B cell (primary cell): ENCODE results near the gene ATXN1. TPM values are rescaled to one million over a fixed set of nuclear protein-coding genes. Genes with fewer than 3 reads are reported as not detected.

Source experiments
- ATAC-seq: fragments of 200-7000 bp; cut with Tn5 transposase; one replicate; pipeline ENCODE4 v1.10.0; 2021; ENCODE audit warnings: low read depth, mild to moderate bottlenecking, moderate number of reproducible peaks, moderate library complexity
- CTCF ChIA-PET: fragments of 350-600 bp; sonication (Branson Sonifier 250); formaldehyde crosslinking; loops from one replicate; lab custom pipeline; 2021; ENCODE audit warnings: antibody characterized with exemption, inconsistent platforms; lab: Charles Lee
- POLR2A ChIA-PET: fragments of 350-600 bp; sonication (Branson Sonifier 250); formaldehyde crosslinking; loops from one replicate; lab custom pipeline; 2021; ENCODE audit warnings: antibody characterized with exemption; lab: Charles Lee
- DNase-seq: peaks from one replicate; pipeline ENCODE4 v3.0.0; 2013
- H2AFZ ChIP-seq: 2 replicates; pipeline ENCODE4 v1.6.1; 2012; ENCODE audit warnings: mild to moderate bottlenecking, low read depth, low read length; ENCODE audit not compliant: insufficient read depth, poor library complexity, severe bottlenecking
- H3K27ac ChIP-seq, 2 donors: 1 replicate in 1 of 2; 2 replicates in 1 of 2; pipeline ENCODE4 v1.5.1; 2012 to 2013; ENCODE audit warnings: low read length in 2 of 2, mild to moderate bottlenecking in 2 of 2, moderate library complexity in 1 of 2
- H3K27me3 ChIP-seq, 4 experiments: fragments of 200-600 bp in 1 of 4; sonication (generic) in 1 of 4; replicated peaks in 1 of 4; 1 replicate in 2 of 4; 2 replicates in 2 of 4; pipeline versions ENCODE4 v1.6.1 to v1.7.0; 2013 to 2016; ENCODE audit warnings: low read length in 3 of 4, mild to moderate bottlenecking in 2 of 4, mixed read lengths in 1 of 4, moderate library complexity in 1 of 4; ENCODE audit not compliant: insufficient read depth in 4 of 4, control insufficient read depth in 3 of 4; ENCODE audit errors: control extremely low read depth in 1 of 4
- H3K36me3 ChIP-seq, 2 experiments: replicated peaks in 1 of 2; 1 replicate in 1 of 2; 2 replicates in 1 of 2; pipeline versions ENCODE4 v1.6.1 to v1.7.1; 2013; ENCODE audit warnings: low read length in 1 of 2; ENCODE audit not compliant: insufficient read depth in 2 of 2, control insufficient read depth in 1 of 2; ENCODE audit errors: control extremely low read depth in 1 of 2, extremely low read depth in 1 of 2
- H3K4me1 ChIP-seq, 2 donors: fragments of 200-600 bp in 1 of 2; sonication (generic) in 1 of 2; 1 replicate in 1 of 2; 2 replicates in 1 of 2; pipeline versions ENCODE4 v1.5.1 to v1.6.1; 2013 to 2017; ENCODE audit warnings: low read length in 2 of 2; ENCODE audit not compliant: control insufficient read depth in 2 of 2, insufficient read depth in 2 of 2
- H3K4me2 ChIP-seq: replicated peaks from 2 replicates; pipeline ENCODE3; 2012; ENCODE audit warnings: mild to moderate bottlenecking, low read depth, low read length; ENCODE audit not compliant: poor library complexity, severe bottlenecking
- H3K4me3 ChIP-seq, 5 experiments: fragments of 200-600 bp in 1 of 5; sonication (generic) in 1 of 5; 1 replicate in 3 of 5; 2 replicates in 2 of 5; pipeline versions ENCODE4 v1.5.1 to v1.7.0; 2011 to 2016; ENCODE audit warnings: low read length in 4 of 5, mild to moderate bottlenecking in 4 of 5, low read depth in 2 of 5, control low read depth in 1 of 5, moderate library complexity in 1 of 5; ENCODE audit not compliant: insufficient read depth in 1 of 5; ENCODE audit errors: control extremely low read depth in 1 of 5, extremely low read depth in 1 of 5
- H3K79me2 ChIP-seq: fragments of 200-600 bp; sonication (generic); one replicate; pipeline ENCODE4 v1.6.0; 2016; ENCODE audit warnings: low read length; ENCODE audit not compliant: control insufficient read depth, insufficient read depth
- H3K9ac ChIP-seq: fragments of 200-600 bp; sonication (generic); 2 replicates; pipeline ENCODE4 v1.6.1; 2017; ENCODE audit warnings: mild to moderate bottlenecking, low read length, moderate library complexity
- H3K9me3 ChIP-seq, 3 donors: one replicate each; pipeline versions ENCODE4 v1.6.1 to v1.7.1; 2013; ENCODE audit warnings: low read length in 2 of 3; ENCODE audit not compliant: control insufficient read depth in 2 of 3, insufficient read depth in 1 of 3; ENCODE audit errors: control extremely low read depth in 1 of 3
- H4K20me1 ChIP-seq: 2 replicates; pipeline ENCODE4 v1.6.0; 2012; ENCODE audit warnings: mild to moderate bottlenecking, low read length; ENCODE audit not compliant: insufficient read depth, control insufficient read depth, poor library complexity, severe bottlenecking
- H3K27ac Mint-ChIP-seq: one replicate; pipeline ENCODE4 v1.8.0; 2021; ENCODE audit warnings: mixed read lengths
- H3K27me3 Mint-ChIP-seq: one replicate; pipeline ENCODE4 v1.8.0; 2021; ENCODE audit warnings: mixed read lengths
- H3K4me1 Mint-ChIP-seq: one replicate; pipeline ENCODE4 v1.8.0; 2021; ENCODE audit warnings: mixed read lengths
- H3K4me3 Mint-ChIP-seq: one replicate; pipeline ENCODE4 v1.8.0; 2021; ENCODE audit warnings: mixed read lengths
- H3K9me3 Mint-ChIP-seq: one replicate; pipeline ENCODE4 v1.8.0; 2022; ENCODE audit warnings: mixed read lengths; ENCODE audit not compliant: insufficient read depth
- EZH2 ChIP-seq: IDR thresholded peaks from 2 replicates; pipeline ENCODE4 v1.6.1; 2012; ENCODE audit warnings: borderline replicate concordance, low read depth, mild to moderate bottlenecking, moderate library complexity, low read length; ENCODE audit not compliant: insufficient read depth, poor library complexity, severe bottlenecking
- WGBS: methylation state at CpG from one replicate; pipeline ENCODE4 v1.1.5; 2013; ENCODE audit warnings: missing lambda C conversion rate; ENCODE audit not compliant: insufficient coverage; 5-methylcytosine and 5-hydroxymethylcytosine counted together
- intact Hi-C: fragments of 100-400 bp; cut with micrococcal nuclease; formaldehyde crosslinking; loops from one replicate; pipeline ENCODE4 v1.10.0; 2022
- polyA plus RNA-seq: library from polyadenylated mRNA; depleted of rRNA; stranded (reverse); fragments of >200 nt; gene quantifications from 2 replicates; pipeline ENCODE4 v1.2.3, GENCODE V29; 2012
- total RNA-seq, 2 donors: library from RNA; stranded (reverse); fragments of 120-200 nt in 1 of 2; gene quantifications; 1 replicate in 1 of 2; 2 replicates in 1 of 2; pipeline versions ENCODE4 v1.2.3 to v1.2.4, GENCODE V29; 2013 to 2022
- TF ChIP-seq, protein P1 (sequence below): fragments of 200-600 bp; IDR thresholded peaks from one replicate; pipeline ENCODE4 v1.8.0; 2022; ENCODE audit warnings: antibody characterized with exemption, mild to moderate bottlenecking

Gene ATXN1
- total and polyA plus RNA-seq, 2 donors (not counting 1 experiment from before 2014, with no cell fraction given) = 5.7 to 63.8 TPM

DNA sequence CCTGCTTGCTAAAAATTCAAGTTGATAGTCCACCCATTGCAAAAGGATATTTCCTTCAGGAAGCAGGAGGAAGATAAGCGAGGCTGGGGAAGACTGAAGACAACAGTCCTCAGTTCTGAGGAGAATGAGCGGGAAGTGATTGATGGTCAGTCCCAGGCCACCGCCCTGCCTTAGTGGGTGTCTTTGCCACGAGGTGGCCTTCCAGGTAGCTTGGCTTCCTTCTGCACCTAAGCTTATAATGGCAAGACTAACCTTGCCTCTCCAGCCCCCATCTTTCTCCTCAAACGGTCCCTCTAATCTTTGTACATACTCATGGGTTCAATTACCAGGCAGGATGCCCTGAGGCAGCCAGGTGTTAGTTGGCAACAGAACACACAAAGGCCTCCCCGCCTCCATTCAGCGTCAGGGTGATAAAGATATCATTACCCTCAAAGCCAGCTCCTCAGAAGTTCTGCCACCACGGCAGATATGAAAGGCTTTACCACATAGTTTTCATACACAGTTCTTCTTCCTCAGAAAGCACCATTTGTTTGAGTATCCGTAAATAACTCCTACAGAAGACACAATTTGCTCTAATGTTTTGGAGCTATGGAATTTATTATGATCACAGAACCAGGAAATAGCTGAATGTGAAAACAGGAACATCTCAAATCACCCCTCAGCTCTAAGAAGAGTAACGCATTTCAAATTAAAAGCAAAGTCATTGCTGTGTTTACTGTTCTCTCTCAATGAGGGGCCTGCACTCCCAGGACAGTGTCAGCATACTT, 249.4 kb downstream of the ATXN1 start:
- no peaks in the 10 kb centered on the region for H3K27me3 Mint-ChIP-seq
- H3K4me3 ChIP-seq = no peak overlapping the region
- WGBS = 64% methylated on average over 6 of the region's 10 CpGs
- intact Hi-C loops = loop anchor here (2.0 to 5.0 kb wide), 4 partner anchors 40 to 259 kb away; no protein-coding TSS in a partner anchor
- peaks cover 4 to 27% of the 10 kb centered on the region in 2 donors for H3K4me1 ChIP-seq
- H3K4me1 Mint-ChIP-seq = peaks cover 39% of the 10 kb centered on the region
- peak overlapping the region; percentile 59 for H2AFZ ChIP-seq
- DNase-seq = peak; percentile 34
- H3K9ac ChIP-seq = no peak overlapping the region
- peak overlapping the region; percentile 11 to 13 for H3K27ac ChIP-seq
- no peak for TF ChIP-seq EZH2
- TF ChIP-seq, protein P1, sequence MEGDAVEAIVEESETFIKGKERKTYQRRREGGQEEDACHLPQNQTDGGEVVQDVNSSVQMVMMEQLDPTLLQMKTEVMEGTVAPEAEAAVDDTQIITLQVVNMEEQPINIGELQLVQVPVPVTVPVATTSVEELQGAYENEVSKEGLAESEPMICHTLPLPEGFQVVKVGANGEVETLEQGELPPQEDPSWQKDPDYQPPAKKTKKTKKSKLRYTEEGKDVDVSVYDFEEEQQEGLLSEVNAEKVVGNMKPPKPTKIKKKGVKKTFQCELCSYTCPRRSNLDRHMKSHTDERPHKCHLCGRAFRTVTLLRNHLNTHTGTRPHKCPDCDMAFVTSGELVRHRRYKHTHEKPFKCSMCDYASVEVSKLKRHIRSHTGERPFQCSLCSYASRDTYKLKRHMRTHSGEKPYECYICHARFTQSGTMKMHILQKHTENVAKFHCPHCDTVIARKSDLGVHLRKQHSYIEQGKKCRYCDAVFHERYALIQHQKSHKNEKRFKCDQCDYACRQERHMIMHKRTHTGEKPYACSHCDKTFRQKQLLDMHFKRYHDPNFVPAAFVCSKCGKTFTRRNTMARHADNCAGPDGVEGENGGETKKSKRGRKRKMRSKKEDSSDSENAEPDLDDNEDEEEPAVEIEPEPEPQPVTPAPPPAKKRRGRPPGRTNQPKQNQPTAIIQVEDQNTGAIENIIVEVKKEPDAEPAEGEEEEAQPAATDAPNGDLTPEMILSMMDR = no peak
- no peaks in the 10 kb centered on the region for H3K9me3 ChIP-seq
- peak overlapping the region; percentile 78 for H3K27ac Mint-ChIP-seq
- no peaks in the 10 kb centered on the region for H4K20me1 ChIP-seq
- no peaks in the 10 kb centered on the region for H3K9me3 Mint-ChIP-seq
- H3K36me3 ChIP-seq = no peaks in the 10 kb centered on the region
- ChIA-PET POLR2A (interaction anchor here (0.5 to 1.7 kb wide), 4 partner anchors 8 to 220 kb away, joined by 3 to 7 read pairs (median 4); no protein-coding TSS in a partner anchor), CTCF (interaction anchor here (0.5 to 6.8 kb wide), 37 partner anchors 7 to 336 kb away, joined by 3 to 108 read pairs (median 5); partner anchors contain the start of gene ATXN1)
- no peaks in the 10 kb centered on the region for H3K27me3 ChIP-seq
- no peak for ATAC-seq
- H3K4me3 Mint-ChIP-seq = peak overlapping the region; percentile 47
- peak overlapping the region; percentile 17 for H3K4me2 ChIP-seq
- H3K79me2 ChIP-seq = no peaks in the 10 kb centered on the region
